GM23338 (cell line): ENCODE measurements around the gene TINCR.

ENCODE experiments used
- CREB1 ChIP-seq: fragments of 250-450 bp; sonication (Bioruptor Pico); IDR thresholded peaks from 2 replicates; pipeline ENCODE4 v1.5.0; 2020; ENCODE audit warnings: low read depth, mild to moderate bottlenecking, moderate library complexity
- EZH2 ChIP-seq: fragments of 200-600 bp; sonication (generic); IDR thresholded peaks from one replicate; pipeline ENCODE4 v1.8.0; 2017; ENCODE audit warnings: antibody characterized with exemption, mild to moderate bottlenecking, low read depth; ENCODE audit not compliant: unreplicated experiment
- EZH2phosphoT487 ChIP-seq: fragments of 200-600 bp; sonication (generic); IDR thresholded peaks from one replicate; pipeline ENCODE4 v1.8.1; 2018; ENCODE audit warnings: antibody characterized with exemption; ENCODE audit not compliant: unreplicated experiment
- JUNB ChIP-seq: IDR thresholded peaks from one replicate; pipeline ENCODE4 v1.6.1; 2016; ENCODE audit warnings: antibody characterized with exemption; ENCODE audit not compliant: unreplicated experiment
- POLR2AphosphoS5 ChIP-seq: IDR thresholded peaks from 2 replicates; pipeline ENCODE4 v1.6.1; 2016; ENCODE audit warnings: antibody characterized with exemption, low read depth
- TF ChIP-seq, protein P1 (sequence below), 2 experiments: fragments of 200-600 bp in 1 of 2; sonication (generic) in 1 of 2; conservative IDR thresholded peaks; 2 replicates each; pipeline versions ENCODE4 v1.5.1 to v1.6.1; 2016 to 2017; ENCODE audit warnings: antibody characterized with exemption in 2 of 2, low read depth in 2 of 2, mild to moderate bottlenecking in 2 of 2, moderate library complexity in 1 of 2
- TF ChIP-seq, protein P2 (sequence below): IDR thresholded peaks from one replicate; pipeline ENCODE4 v1.6.1; 2018; ENCODE audit warnings: antibody characterized with exemption; ENCODE audit not compliant: unreplicated experiment

DNA sequence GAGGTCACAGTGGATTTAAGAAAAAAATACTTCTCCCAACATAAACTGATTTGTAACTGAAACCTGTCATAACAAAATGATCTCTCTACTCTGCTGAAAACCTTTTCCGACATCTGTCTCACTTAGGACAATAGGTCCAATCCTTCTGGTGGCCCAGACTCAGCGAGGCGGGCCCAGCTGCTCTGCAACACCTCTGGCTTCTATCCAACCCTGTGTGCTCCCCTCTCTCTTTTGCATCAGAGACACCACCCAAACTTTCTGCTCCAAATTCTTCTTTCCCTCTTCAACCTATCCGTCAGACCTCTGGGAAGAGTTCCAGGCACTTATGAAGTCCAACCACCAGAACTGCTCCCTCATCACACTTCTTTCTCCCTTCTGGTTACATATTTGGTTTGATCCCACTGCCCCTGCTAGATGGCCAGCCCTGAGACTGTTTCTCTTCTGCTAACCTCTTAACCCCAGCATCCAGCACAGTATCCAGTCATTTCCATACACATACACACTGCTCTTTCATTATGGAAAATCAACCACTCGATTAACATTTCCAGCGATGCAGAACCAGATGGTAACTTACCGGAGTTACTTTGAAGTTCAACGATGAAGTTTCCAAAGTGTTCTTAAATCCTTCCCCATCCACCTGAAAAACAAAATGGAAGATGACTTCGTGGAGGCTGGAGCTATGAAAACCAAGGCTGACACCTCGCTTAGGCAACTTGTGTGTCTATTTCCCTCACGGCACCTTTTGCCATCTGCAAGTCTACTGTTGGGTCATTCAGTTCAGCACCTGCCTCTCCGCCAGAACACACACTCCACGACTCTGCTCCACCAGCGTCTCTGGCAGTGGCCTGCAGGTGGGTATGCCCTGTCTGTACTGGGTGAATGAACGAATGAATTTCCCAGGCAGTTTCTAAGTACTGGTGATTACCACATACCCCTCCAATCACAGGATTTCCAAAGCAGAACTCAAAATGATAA is 45.4 kb upstream of the TINCR start:
- TF ChIP-seq, protein P1, sequence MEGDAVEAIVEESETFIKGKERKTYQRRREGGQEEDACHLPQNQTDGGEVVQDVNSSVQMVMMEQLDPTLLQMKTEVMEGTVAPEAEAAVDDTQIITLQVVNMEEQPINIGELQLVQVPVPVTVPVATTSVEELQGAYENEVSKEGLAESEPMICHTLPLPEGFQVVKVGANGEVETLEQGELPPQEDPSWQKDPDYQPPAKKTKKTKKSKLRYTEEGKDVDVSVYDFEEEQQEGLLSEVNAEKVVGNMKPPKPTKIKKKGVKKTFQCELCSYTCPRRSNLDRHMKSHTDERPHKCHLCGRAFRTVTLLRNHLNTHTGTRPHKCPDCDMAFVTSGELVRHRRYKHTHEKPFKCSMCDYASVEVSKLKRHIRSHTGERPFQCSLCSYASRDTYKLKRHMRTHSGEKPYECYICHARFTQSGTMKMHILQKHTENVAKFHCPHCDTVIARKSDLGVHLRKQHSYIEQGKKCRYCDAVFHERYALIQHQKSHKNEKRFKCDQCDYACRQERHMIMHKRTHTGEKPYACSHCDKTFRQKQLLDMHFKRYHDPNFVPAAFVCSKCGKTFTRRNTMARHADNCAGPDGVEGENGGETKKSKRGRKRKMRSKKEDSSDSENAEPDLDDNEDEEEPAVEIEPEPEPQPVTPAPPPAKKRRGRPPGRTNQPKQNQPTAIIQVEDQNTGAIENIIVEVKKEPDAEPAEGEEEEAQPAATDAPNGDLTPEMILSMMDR (conservative IDR thresholded peaks at IDR 0.05; ENCODE audit: low read depth in 2 of 2): no peak
- no peak for TF ChIP-seq EZH2
- TF ChIP-seq CREB1: no peak
- TF ChIP-seq, protein P2, sequence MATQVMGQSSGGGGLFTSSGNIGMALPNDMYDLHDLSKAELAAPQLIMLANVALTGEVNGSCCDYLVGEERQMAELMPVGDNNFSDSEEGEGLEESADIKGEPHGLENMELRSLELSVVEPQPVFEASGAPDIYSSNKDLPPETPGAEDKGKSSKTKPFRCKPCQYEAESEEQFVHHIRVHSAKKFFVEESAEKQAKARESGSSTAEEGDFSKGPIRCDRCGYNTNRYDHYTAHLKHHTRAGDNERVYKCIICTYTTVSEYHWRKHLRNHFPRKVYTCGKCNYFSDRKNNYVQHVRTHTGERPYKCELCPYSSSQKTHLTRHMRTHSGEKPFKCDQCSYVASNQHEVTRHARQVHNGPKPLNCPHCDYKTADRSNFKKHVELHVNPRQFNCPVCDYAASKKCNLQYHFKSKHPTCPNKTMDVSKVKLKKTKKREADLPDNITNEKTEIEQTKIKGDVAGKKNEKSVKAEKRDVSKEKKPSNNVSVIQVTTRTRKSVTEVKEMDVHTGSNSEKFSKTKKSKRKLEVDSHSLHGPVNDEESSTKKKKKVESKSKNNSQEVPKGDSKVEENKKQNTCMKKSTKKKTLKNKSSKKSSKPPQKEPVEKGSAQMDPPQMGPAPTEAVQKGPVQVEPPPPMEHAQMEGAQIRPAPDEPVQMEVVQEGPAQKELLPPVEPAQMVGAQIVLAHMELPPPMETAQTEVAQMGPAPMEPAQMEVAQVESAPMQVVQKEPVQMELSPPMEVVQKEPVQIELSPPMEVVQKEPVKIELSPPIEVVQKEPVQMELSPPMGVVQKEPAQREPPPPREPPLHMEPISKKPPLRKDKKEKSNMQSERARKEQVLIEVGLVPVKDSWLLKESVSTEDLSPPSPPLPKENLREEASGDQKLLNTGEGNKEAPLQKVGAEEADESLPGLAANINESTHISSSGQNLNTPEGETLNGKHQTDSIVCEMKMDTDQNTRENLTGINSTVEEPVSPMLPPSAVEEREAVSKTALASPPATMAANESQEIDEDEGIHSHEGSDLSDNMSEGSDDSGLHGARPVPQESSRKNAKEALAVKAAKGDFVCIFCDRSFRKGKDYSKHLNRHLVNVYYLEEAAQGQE: no peak
- TF ChIP-seq POLR2AphosphoS5: no peak
- TF ChIP-seq JUNB: no peak
- no peak for TF ChIP-seq EZH2phosphoT487
